ENCODE measurements around the gene MAP3K7.

Gene MAP3K7

DNA sequence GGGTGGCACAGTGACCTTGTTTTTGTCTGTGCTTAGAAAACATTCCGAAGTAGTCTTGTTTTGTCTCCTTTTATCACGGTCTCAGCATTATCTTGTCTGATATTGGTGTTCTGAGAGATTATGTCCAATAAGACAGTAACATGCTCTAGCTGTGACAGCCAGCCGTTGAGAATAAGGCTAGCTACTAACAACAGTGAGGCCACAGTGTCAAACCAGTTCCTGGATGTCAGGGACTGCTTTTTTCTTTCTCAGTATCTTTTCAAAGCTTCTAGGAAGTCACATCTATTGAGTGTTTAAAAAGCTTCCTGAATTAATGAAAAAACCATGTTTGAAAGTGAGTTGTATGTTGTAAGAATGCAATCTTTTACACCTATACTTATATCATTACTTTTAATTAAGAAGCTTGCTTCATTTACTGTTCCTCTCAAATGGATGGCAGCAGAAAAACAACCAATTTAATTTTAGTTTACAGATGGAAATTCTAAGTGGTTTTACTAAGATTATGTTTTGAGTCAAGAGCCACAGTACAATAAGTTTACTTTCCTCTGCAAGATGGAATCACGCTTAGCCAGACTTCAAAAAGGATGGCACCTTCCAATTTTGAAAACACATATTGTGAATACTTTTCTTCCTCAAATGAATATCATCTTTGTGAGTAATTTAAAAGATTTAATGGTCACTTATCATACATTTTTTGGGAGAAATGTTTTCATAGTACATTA lies 53.1 kb downstream of the MAP3K7 start:
- DNase-seq (ENCODE audit: low read depth), result no peak
- TF ChIP-seq, protein P1, sequence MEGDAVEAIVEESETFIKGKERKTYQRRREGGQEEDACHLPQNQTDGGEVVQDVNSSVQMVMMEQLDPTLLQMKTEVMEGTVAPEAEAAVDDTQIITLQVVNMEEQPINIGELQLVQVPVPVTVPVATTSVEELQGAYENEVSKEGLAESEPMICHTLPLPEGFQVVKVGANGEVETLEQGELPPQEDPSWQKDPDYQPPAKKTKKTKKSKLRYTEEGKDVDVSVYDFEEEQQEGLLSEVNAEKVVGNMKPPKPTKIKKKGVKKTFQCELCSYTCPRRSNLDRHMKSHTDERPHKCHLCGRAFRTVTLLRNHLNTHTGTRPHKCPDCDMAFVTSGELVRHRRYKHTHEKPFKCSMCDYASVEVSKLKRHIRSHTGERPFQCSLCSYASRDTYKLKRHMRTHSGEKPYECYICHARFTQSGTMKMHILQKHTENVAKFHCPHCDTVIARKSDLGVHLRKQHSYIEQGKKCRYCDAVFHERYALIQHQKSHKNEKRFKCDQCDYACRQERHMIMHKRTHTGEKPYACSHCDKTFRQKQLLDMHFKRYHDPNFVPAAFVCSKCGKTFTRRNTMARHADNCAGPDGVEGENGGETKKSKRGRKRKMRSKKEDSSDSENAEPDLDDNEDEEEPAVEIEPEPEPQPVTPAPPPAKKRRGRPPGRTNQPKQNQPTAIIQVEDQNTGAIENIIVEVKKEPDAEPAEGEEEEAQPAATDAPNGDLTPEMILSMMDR (IDR thresholded peaks at IDR 0.05; ENCODE audit: insufficient read depth, low read depth, low read length, missing control alignments), result no peak
- no peak overlapping the region for H3K4me3 ChIP-seq (ENCODE audit: low read depth, low read length)

DNA sequence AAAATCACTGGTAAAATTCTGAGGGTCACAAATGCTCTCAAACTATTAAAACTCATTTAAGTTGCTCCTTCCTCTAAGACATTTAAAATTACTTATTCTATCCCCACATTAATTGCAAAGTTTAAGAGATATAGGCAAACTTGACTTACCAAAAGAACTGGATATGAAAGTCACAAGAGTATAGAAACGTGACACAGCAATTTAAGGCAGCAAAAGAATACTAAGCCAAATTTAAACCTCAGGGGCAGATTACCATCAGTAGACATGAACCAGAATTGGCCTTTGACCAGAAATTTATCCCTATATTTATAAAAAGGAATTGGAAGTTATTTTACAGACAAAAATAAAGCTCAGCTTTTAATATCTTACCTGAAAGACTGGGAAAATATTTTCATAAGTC lies 56.0 kb downstream of the MAP3K7 start:
- TF ChIP-seq, protein P1 (IDR thresholded peaks at IDR 0.05; ENCODE audit: insufficient read depth, low read depth, low read length, missing control alignments), result no peak
- no peak overlapping the region for H3K4me3 ChIP-seq (ENCODE audit: low read depth, low read length)
- no peak for DNase-seq (ENCODE audit: low read depth)

DNA sequence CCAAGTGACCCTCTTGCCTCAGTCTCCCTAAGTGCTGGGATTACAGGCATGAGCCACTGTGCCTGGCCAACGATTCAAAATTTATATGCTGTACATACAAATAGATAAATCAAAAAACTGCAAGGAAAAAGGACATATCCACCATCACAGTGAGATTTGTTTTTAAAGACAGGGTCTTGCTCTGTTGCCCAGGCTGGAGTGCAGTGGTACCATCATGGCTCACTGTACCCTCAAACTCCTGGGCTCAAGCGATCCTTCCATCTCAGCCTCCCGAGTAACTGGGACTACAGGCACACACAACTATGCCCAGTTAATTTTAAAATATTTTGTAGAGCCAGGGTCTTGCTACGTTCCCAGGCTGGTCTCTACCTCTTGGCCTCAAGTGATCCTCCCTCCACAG lies 61.5 kb downstream of the MAP3K7 start:
- TF ChIP-seq, protein P1 (IDR thresholded peaks at IDR 0.05; ENCODE audit: insufficient read depth, low read depth, low read length, missing control alignments), result no peak
- no peak overlapping the region for H3K4me3 ChIP-seq (ENCODE audit: low read depth, low read length)
- DNase-seq (ENCODE audit: low read depth), result no peak

DNA sequence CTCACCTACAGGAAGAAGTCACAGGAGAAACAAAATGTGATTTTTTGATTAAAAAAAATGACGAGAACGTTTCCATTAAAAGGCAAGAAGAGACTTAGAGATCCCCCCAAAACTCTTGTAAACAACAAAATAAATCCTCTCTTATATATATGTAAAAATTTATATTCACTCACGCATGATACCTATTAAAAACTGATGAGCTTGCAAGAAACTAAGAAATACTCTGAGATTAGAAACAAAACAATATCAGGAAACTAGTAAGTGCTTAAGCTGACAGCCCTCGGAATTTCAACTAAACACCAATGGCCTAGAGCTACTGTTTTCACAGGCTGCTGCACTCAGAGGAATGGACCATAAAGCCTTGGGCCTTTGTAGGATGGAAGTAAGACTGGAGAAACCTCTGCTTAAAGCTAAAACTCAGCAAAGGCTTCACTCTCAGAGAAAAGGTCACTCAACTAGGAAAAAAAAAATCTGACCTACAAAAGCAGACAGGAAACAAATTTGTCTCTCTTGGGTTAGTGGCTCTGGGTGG lies 63.0 kb downstream of the MAP3K7 start:
- TF ChIP-seq, protein P1 (IDR thresholded peaks at IDR 0.05; ENCODE audit: insufficient read depth, low read depth, low read length, missing control alignments), result no peak
- H3K4me3 ChIP-seq (ENCODE audit: low read depth, low read length), result no peak overlapping the region
- no peak for DNase-seq (ENCODE audit: low read depth)

DNA sequence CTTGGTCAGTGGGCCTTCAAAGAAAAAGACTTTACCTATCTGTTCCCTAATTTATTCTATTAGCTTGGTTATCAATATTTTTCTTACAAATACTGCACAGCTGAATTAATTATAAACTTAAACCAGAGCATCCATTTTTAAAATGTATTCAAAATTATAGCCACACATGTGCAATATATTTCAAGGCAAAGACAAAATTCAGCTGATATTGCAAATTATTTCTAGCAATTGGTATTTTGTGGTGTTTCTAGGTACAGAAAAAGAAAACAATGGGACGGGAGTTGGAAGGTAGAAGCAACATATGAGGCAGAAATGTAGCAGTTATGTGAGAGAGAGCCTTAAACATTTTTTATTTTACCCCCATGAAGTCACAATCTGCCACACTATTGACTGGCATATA lies 64.9 kb downstream of the MAP3K7 start:
- TF ChIP-seq, protein P1 (IDR thresholded peaks at IDR 0.05; ENCODE audit: insufficient read depth, low read depth, low read length, missing control alignments), result no peak
- no peak overlapping the region for H3K4me3 ChIP-seq (ENCODE audit: low read depth, low read length)
- DNase-seq (ENCODE audit: low read depth), result no peak

DNA sequence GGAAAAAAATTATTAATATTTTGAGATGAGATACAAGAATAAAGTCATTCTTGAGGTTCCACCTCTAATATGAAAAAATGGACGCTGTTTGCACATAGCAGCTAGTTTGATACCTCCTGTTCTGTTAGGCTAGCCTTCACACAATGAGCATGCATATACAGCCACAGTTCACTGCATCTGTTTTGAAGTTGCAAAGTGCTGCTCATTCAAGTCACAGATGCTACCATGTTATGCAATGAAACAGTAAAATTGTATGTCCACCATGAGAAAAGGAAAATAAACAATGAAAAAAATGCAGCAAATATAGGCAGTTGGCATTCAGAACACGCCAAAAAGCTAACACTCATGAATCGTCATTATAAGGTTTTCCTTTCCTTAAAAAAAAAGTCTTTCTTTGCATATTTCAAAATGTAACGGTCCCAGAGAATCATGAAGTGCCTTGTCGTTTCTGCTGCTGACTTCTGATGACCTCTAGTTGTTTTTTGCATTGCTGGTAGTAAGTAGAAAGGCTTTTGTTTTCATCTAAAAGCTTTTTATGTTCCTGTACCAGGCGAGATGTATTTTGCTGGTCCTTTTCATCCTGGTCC lies 70.7 kb downstream of the MAP3K7 start:
- H3K4me3 ChIP-seq (ENCODE audit: low read depth, low read length), result no peak overlapping the region
- TF ChIP-seq, protein P1 (IDR thresholded peaks at IDR 0.05; ENCODE audit: insufficient read depth, low read depth, low read length, missing control alignments), result no peak

More for the DNA sequence above, 70.7 kb downstream of the MAP3K7 start:
- no peak for DNase-seq (ENCODE audit: low read depth)

All from GM12865 (cell line).